ENCODE data around the gene NDUFS3.

Gene NDUFS3

DNA sequence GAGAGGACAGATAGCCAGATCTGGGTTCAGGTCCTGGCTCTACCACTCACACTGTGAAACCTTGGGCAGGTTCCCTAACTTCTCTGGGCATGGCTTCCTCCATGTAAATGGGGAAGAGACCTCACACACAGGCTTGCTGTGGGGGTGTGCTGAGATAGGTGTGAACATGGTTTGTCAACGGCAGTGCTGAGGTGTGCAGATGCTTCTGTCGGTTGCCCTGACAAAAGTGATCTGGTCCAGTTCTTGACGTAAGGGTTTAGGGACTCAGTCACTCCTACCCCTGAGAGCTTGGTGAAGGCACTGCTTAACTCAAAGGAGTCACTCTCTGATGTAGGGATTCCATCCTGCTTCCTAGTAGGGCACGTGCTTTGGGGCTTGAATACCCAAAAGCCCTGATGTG, 13.4 kb downstream of the NDUFS3 start:
- TF ChIP-seq, protein P1, sequence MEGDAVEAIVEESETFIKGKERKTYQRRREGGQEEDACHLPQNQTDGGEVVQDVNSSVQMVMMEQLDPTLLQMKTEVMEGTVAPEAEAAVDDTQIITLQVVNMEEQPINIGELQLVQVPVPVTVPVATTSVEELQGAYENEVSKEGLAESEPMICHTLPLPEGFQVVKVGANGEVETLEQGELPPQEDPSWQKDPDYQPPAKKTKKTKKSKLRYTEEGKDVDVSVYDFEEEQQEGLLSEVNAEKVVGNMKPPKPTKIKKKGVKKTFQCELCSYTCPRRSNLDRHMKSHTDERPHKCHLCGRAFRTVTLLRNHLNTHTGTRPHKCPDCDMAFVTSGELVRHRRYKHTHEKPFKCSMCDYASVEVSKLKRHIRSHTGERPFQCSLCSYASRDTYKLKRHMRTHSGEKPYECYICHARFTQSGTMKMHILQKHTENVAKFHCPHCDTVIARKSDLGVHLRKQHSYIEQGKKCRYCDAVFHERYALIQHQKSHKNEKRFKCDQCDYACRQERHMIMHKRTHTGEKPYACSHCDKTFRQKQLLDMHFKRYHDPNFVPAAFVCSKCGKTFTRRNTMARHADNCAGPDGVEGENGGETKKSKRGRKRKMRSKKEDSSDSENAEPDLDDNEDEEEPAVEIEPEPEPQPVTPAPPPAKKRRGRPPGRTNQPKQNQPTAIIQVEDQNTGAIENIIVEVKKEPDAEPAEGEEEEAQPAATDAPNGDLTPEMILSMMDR (IDR thresholded peaks at IDR 0.05; ENCODE audit: low read length) = no peak
- no peak for TF ChIP-seq EZH2 (IDR thresholded peaks at IDR 0.05; ENCODE audit: borderline replicate concordance, low read length)
- no peak overlapping the region for H3K9ac ChIP-seq (ENCODE audit: low read length)

DNA sequence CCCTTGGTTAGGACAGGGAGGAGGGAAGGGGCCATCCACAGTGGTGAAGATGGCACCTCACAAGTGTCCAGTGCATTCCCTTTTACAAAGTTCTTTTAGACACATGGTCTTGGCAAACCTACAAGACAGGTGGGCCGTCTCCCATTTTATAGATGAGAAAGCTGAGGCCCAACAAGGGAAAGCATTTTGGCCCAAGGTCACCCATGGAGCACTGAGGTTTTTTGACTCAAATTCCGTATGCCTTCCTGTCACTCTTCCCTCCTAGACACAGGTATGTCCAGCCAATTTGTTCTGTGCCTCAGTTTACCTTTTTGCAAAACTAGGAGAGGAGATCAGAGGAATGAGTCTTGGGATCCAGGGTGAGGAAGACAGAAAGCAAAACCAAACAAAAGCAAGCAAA, 14.1 kb downstream of the NDUFS3 start:
- Histone ChIP-seq H3K27me3 (ENCODE audit: insufficient read depth, low read length) (peaks cover 4% of the 10 kb centered on the region; the same call in 1 of the 2 replicates), H3F3A (ENCODE audit: insufficient read depth, low read length) (no peaks in the 10 kb centered on the region), H2AFZ (ENCODE audit: low read length) (no peak overlapping the region), H3K79me2 (ENCODE audit: insufficient read depth, low read length) (no peaks in the 10 kb centered on the region), H3K9ac (ENCODE audit: low read length) (no peak overlapping the region), H3K4me2 (ENCODE audit: low read length) (no peak overlapping the region), H3K4me1 (ENCODE audit: insufficient read depth, low read length, severe bottlenecking) (no peaks in the 10 kb centered on the region), H3K4me3 (ENCODE audit: low read depth, low read length, poor library complexity, severe bottlenecking) (no peak overlapping the region), H3K36me3 (ENCODE audit: insufficient read depth, low read length) (no peaks in the 10 kb centered on the region), H3K9me3 (ENCODE audit: low read length) (no peaks in the 10 kb centered on the region), H3K27ac (ENCODE audit: low read depth, low read length, poor library complexity, severe bottlenecking) (no peak overlapping the region), H4K20me1 (ENCODE audit: insufficient read depth, low read length) (no peaks in the 10 kb centered on the region), H3K9me2 (ENCODE audit: low read depth, low read length) (no peaks in the 10 kb centered on the region)
- TF ChIP-seq EZH2 (IDR thresholded peaks at IDR 0.05; ENCODE audit: borderline replicate concordance, low read length) = no peak
- TF ChIP-seq, protein P1 (IDR thresholded peaks at IDR 0.05; ENCODE audit: low read length) = no peak

More for the DNA sequence above, 13.4 kb downstream of the NDUFS3 start:
- no peaks in the 10 kb centered on the region for H3K36me3 ChIP-seq (ENCODE audit: insufficient read depth, low read length)
- H3K4me1 ChIP-seq (ENCODE audit: insufficient read depth, low read length, severe bottlenecking) = no peaks in the 10 kb centered on the region
- H4K20me1 ChIP-seq (ENCODE audit: insufficient read depth, low read length) = no peaks in the 10 kb centered on the region
- no peak overlapping the region for H3K4me3 ChIP-seq (ENCODE audit: low read depth, low read length, poor library complexity, severe bottlenecking)
- peaks cover 4% of the 10 kb centered on the region; the same call in 1 of the 2 replicates for H3K27me3 ChIP-seq (ENCODE audit: insufficient read depth, low read length)
- H2AFZ ChIP-seq (ENCODE audit: low read length) = no peak overlapping the region
- no peaks in the 10 kb centered on the region for H3K79me2 ChIP-seq (ENCODE audit: insufficient read depth, low read length)
- no peak overlapping the region for H3K27ac ChIP-seq (ENCODE audit: low read depth, low read length, poor library complexity, severe bottlenecking)
- H3F3A ChIP-seq (ENCODE audit: insufficient read depth, low read length) = no peaks in the 10 kb centered on the region
- H3K9me2 ChIP-seq (ENCODE audit: low read depth, low read length) = no peaks in the 10 kb centered on the region
- H3K4me2 ChIP-seq (ENCODE audit: low read length) = no peak overlapping the region
- no peaks in the 10 kb centered on the region for H3K9me3 ChIP-seq (ENCODE audit: low read length)

DNA sequence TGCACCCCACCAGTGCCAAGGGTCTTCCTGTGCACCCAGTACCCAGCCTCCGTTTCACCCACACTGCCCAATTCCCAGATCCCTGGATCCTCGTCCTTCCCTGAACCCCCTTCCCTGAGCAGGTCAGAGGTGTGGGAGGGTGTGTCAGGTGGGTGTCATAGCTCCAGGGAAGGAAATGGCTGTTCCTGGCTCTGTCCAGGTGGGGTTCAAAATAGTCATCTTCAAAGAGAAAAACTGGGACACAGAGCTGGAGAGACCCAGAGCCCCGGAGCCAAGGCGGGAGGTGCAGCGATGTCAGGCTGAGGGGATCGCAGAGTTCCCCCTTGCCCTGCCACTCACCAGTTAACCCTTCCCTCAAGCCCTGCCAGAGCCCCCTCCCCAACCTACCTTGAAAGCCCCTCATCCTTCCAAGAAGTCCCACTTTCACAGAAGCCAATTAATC, 14.6 kb downstream of the NDUFS3 start:
- no peaks in the 10 kb centered on the region for H3F3A ChIP-seq (ENCODE audit: insufficient read depth, low read length)
- H3K27me3 ChIP-seq (ENCODE audit: insufficient read depth, low read length) = peaks cover 4% of the 10 kb centered on the region; the same call in 1 of the 2 replicates
- H4K20me1 ChIP-seq (ENCODE audit: insufficient read depth, low read length) = no peaks in the 10 kb centered on the region
- H3K4me1 ChIP-seq (ENCODE audit: insufficient read depth, low read length, severe bottlenecking) = no peaks in the 10 kb centered on the region
- no peak overlapping the region for H3K4me3 ChIP-seq (ENCODE audit: low read depth, low read length, poor library complexity, severe bottlenecking)
- H3K27ac ChIP-seq (ENCODE audit: low read depth, low read length, poor library complexity, severe bottlenecking) = no peak overlapping the region
- no peak overlapping the region for H3K9ac ChIP-seq (ENCODE audit: low read length)
- H3K4me2 ChIP-seq (ENCODE audit: low read length) = no peak overlapping the region
- no peak for TF ChIP-seq EZH2 (IDR thresholded peaks at IDR 0.05; ENCODE audit: borderline replicate concordance, low read length)
- TF ChIP-seq, protein P1 (IDR thresholded peaks at IDR 0.05; ENCODE audit: low read length) = no peak
- no peaks in the 10 kb centered on the region for H3K9me2 ChIP-seq (ENCODE audit: low read depth, low read length)
- H3K79me2 ChIP-seq (ENCODE audit: insufficient read depth, low read length) = no peaks in the 10 kb centered on the region
- H3K36me3 ChIP-seq (ENCODE audit: insufficient read depth, low read length) = no peaks in the 10 kb centered on the region
- H2AFZ ChIP-seq (ENCODE audit: low read length) = no peak overlapping the region
- H3K9me3 ChIP-seq (ENCODE audit: low read length) = no peaks in the 10 kb centered on the region
